ENCODE measurements around the gene BATF. TPM values are rescaled to one million over a fixed set of nuclear protein-coding genes. Genes with fewer than 3 reads are reported as not detected.

Gene BATF
- total and polyA plus RNA-seq, 2 experiments from 2014 or later: 3.1 TPM; not detected in 1

GRCh38 chr14:75531256-75531655 lies 9.0 kb downstream of the BATF start:
- no peaks in the 10 kb centered on the region for H3K9me3 ChIP-seq (ENCODE audit: low read depth)
- no peaks in the 10 kb centered on the region for H3K79me2 ChIP-seq
- H3K36me3 ChIP-seq (replicated peaks; ENCODE audit: insufficient read depth, low read depth): no peaks in the 10 kb centered on the region
- peaks cover 12% of the 10 kb centered on the region for H3K4me1 ChIP-seq (ENCODE audit: insufficient read depth)
- no peaks in the 10 kb centered on the region for H3K9me2 ChIP-seq (replicated peaks; ENCODE audit: insufficient read depth)
- H3K4me3 ChIP-seq: no peak overlapping the region
- H4K20me1 ChIP-seq (ENCODE audit: insufficient read depth, poor library complexity, severe bottlenecking): no peaks in the 10 kb centered on the region
- H2AFZ ChIP-seq: no peak overlapping the region
- H3K27ac ChIP-seq: no peak overlapping the region
- no peak for TF ChIP-seq EZH2phosphoT487 (IDR thresholded peaks at IDR 0.05; ENCODE audit: low read depth, severe bottlenecking, unreplicated experiment)
- no peak for TF ChIP-seq CTCF (IDR thresholded peaks at IDR 0.05; ENCODE audit: poor library complexity)
- no peak for TF ChIP-seq EZH2 (IDR thresholded peaks at IDR 0.05; ENCODE audit: borderline replicate concordance)
- H3K4me2 ChIP-seq: no peak overlapping the region
- 90% methylated on average over 3 of the region's 3 CpGs for WGBS (ENCODE audit: low lambda C conversion rate, missing lambda C conversion rate)
- no peak for DNase-seq (ENCODE audit: low spot score)
- no peaks in the 10 kb centered on the region for H3K27me3 ChIP-seq

DNA sequence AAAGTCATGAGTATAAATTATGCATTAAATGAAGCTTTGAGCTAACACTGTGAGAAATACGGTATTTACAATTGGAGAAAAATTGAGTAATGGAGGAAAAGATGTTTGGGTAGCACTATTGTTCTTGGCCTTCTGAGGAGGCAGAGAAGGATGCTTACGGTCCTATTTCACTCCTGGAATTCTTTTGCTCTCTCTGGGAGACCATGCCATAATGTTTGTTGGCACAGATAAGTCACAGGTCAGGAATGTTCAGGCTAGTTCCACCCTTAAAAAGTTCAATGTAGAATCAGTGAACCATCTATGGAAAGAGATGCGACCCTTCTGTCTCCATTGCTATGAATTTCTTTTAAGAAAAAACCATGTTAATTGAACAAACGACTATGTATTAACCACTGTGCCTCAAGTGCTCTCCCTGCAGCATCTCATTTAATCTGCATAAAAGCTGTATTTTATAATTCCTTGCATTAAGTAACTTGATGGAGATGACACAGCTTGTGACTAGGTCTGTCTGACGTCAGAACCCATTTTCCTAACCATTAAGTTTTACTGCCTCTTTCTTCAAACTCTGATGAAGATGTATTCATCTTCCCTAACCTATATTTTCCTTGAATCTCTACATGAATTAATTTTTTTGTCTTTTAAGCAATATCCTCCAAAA lies 9.5 kb downstream of the BATF start:
- no peak for DNase-seq (ENCODE audit: low spot score)
- Histone ChIP-seq H2AFZ (no peak overlapping the region), H3K4me1 (ENCODE audit: insufficient read depth) (peaks cover 18% of the 10 kb centered on the region), H3K4me3 (no peak overlapping the region), H4K20me1 (ENCODE audit: insufficient read depth, poor library complexity, severe bottlenecking) (no peaks in the 10 kb centered on the region), H3K27ac (no peak overlapping the region), H3K4me2 (no peak overlapping the region), H3K36me3 (replicated peaks; ENCODE audit: insufficient read depth, low read depth) (no peaks in the 10 kb centered on the region), H3K79me2 (no peaks in the 10 kb centered on the region), H3K9me2 (replicated peaks; ENCODE audit: insufficient read depth) (no peaks in the 10 kb centered on the region), H3K27me3 (no peaks in the 10 kb centered on the region), H3K9me3 (ENCODE audit: low read depth) (no peaks in the 10 kb centered on the region)
- 67% methylated on average over 5 of the region's 5 CpGs for WGBS (ENCODE audit: low lambda C conversion rate, missing lambda C conversion rate)
- no peak for TF ChIP-seq CTCF (IDR thresholded peaks at IDR 0.05; ENCODE audit: poor library complexity)
- no peak for TF ChIP-seq EZH2phosphoT487 (IDR thresholded peaks at IDR 0.05; ENCODE audit: low read depth, severe bottlenecking, unreplicated experiment)
- TF ChIP-seq EZH2 (IDR thresholded peaks at IDR 0.05; ENCODE audit: borderline replicate concordance): no peak

- H3K36me3 ChIP-seq (replicated peaks; ENCODE audit: insufficient read depth, low read depth): no peaks in the 10 kb centered on the region
- H3K27me3 ChIP-seq: no peaks in the 10 kb centered on the region
- no peak overlapping the region for H3K4me2 ChIP-seq
- H3K9me2 ChIP-seq (replicated peaks; ENCODE audit: insufficient read depth): no peaks in the 10 kb centered on the region
- H3K9me3 ChIP-seq (ENCODE audit: low read depth): no peaks in the 10 kb centered on the region
- no peaks in the 10 kb centered on the region for H3K79me2 ChIP-seq
- no peak for DNase-seq (ENCODE audit: low spot score)
- H2AFZ ChIP-seq: no peak overlapping the region
- 89% methylated on average over 5 of the region's 5 CpGs for WGBS (ENCODE audit: low lambda C conversion rate, missing lambda C conversion rate)
- H3K4me3 ChIP-seq: no peak overlapping the region
- TF ChIP-seq EZH2phosphoT487 (IDR thresholded peaks at IDR 0.05; ENCODE audit: low read depth, severe bottlenecking, unreplicated experiment) (no peak), EZH2 (IDR thresholded peaks at IDR 0.05; ENCODE audit: borderline replicate concordance) (no peak), CTCF (IDR thresholded peaks at IDR 0.05; ENCODE audit: poor library complexity) (no peak)
- no peaks in the 10 kb centered on the region for H4K20me1 ChIP-seq (ENCODE audit: insufficient read depth, poor library complexity, severe bottlenecking)
- H3K27ac ChIP-seq: no peak overlapping the region
- peaks cover 23% of the 10 kb centered on the region for H3K4me1 ChIP-seq (ENCODE audit: insufficient read depth)
Measured at GRCh38 chr14:75533791-75534555, 11.7 kb downstream of the BATF start.
